GM23248 (cell line): ENCODE measurements around the gene CERK. TPM values are rescaled to one million over a fixed set of nuclear protein-coding genes. Genes with fewer than 3 reads are reported as not detected.
A peak's percentile ranks its signal among the peaks of the same experiment; 100 is the strongest.

ENCODE experiments used
- DNase-seq: peaks from one replicate; pipeline ENCODE4 v3.0.0-alpha.2; 2015
- H2AFZ ChIP-seq: fragments of 200-600 bp; sonication (generic); 2 replicates; pipeline ENCODE4 v1.6.1; 2016; ENCODE audit warnings: antibody characterized with exemption
- H3F3A ChIP-seq: fragments of 200-600 bp; sonication (generic); 2 replicates; pipeline ENCODE4 v1.6.1; 2016; ENCODE audit warnings: mild to moderate bottlenecking, antibody characterized with exemption, mixed run types; ENCODE audit not compliant: insufficient read depth
- H3K27ac ChIP-seq: fragments of 200-600 bp; sonication (generic); 2 replicates; pipeline ENCODE4 v1.5.1; 2016; ENCODE audit warnings: mild to moderate bottlenecking
- H3K27me3 ChIP-seq: fragments of 200-600 bp; sonication (generic); replicated peaks from 2 replicates; pipeline ENCODE4 v1.6.1; 2016; ENCODE audit warnings: mild to moderate bottlenecking; ENCODE audit not compliant: insufficient read depth
- H3K36me3 ChIP-seq: fragments of 200-600 bp; sonication (generic); 2 replicates; pipeline ENCODE4 v1.6.1; 2016; ENCODE audit warnings: low read depth, mild to moderate bottlenecking
- H3K4me1 ChIP-seq: fragments of 200-600 bp; sonication (generic); 2 replicates; pipeline ENCODE4 v1.6.1; 2016; ENCODE audit warnings: mild to moderate bottlenecking; ENCODE audit not compliant: insufficient read depth
- H3K4me2 ChIP-seq: fragments of 200-600 bp; sonication (generic); one replicate; pipeline ENCODE4 v1.6.1; 2016; ENCODE audit warnings: mild to moderate bottlenecking; ENCODE audit not compliant: unreplicated experiment
- H3K4me3 ChIP-seq: fragments of 200-600 bp; sonication (generic); 2 replicates; pipeline ENCODE4 v1.5.1; 2016; ENCODE audit warnings: mild to moderate bottlenecking
- H3K79me2 ChIP-seq: fragments of 200-600 bp; sonication (generic); 2 replicates; pipeline ENCODE4 v1.6.1; 2016; ENCODE audit warnings: mild to moderate bottlenecking; ENCODE audit not compliant: insufficient read depth
- H3K9ac ChIP-seq: fragments of 200-600 bp; sonication (generic); 2 replicates; pipeline ENCODE4 v1.6.1; 2016; ENCODE audit warnings: mild to moderate bottlenecking
- H3K9me2 ChIP-seq: fragments of 200-600 bp; sonication (generic); 2 replicates; pipeline ENCODE4 v1.6.1; 2016; ENCODE audit warnings: mixed run types, mild to moderate bottlenecking, moderate library complexity; ENCODE audit not compliant: insufficient read depth
- H3K9me3 ChIP-seq: fragments of 200-600 bp; sonication (generic); one replicate; pipeline ENCODE4 v1.6.1; 2017; ENCODE audit warnings: low read depth
- H4K20me1 ChIP-seq: fragments of 200-600 bp; sonication (generic); 2 replicates; pipeline ENCODE4 v1.6.0; 2016; ENCODE audit not compliant: insufficient read depth
- EZH2 ChIP-seq: fragments of 200-600 bp; sonication (generic); IDR thresholded peaks from 2 replicates; pipeline ENCODE4 v1.6.1; 2018; ENCODE audit warnings: antibody characterized with exemption, mild to moderate bottlenecking; ENCODE audit not compliant: insufficient read depth, poor library complexity, severe bottlenecking
- EZH2phosphoT487 ChIP-seq: fragments of 200-600 bp; sonication (generic); IDR thresholded peaks from 2 replicates; pipeline ENCODE4 v1.6.1; 2018; ENCODE audit warnings: antibody characterized with exemption, moderate library complexity, mild to moderate bottlenecking, low read depth; ENCODE audit not compliant: insufficient read depth
- WGBS, 2 experiments: methylation state at CpG; one replicate each; pipeline ENCODE4 v1.1.6; 2015 to 2017; ENCODE audit warnings: low lambda C conversion rate in 2 of 2, low coverage in 1 of 2; ENCODE audit errors: missing lambda C conversion rate in 2 of 2; 5-methylcytosine and 5-hydroxymethylcytosine counted together
- in situ Hi-C: fragments of 300-500 bp; cut with MboI; formaldehyde crosslinking; loops from 2 replicates; pipeline ENCODE4 v1.15.0; 2020
- polyA plus RNA-seq: library from polyadenylated mRNA; unstranded; fragments of >200 nt; fragmentation: Nextera tagmentation; extraction: Ambion mirVana; gene quantifications from 2 replicates; pipeline ENCODE4 v1.2.1, GENCODE V29; 2016
- total RNA-seq: library from RNA; depleted of rRNA; stranded (reverse); fragments of >200 nt; shearing (Covaris generic); gene quantifications from 2 replicates; pipeline ENCODE4 v1.2.3, GENCODE V29; 2014

Gene CERK
- total and polyA plus RNA-seq, 2 experiments from 2014 or later, result 25.3 to 45.4 TPM

DNA sequence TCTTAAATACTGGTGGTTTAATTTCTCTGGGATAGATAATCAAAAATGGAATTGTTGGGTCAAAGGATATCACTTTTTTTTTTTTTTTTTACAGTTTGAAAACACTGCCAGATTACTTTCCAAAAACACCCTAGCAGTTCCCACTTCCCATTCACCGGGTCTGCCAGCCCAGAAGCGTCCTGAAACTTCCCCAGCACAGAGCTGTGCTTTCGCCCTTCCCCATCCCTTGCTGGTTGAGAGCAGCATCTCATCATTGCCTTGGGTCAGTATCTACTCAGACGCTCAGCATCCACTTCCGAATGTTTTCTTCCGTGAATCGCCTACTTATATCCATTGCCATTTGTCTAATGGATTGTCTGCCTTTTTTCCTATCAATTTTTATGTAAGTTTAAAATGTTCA lies 5.5 kb downstream of the CERK start:
- H3K27me3 ChIP-seq, result no peaks in the 10 kb centered on the region
- H3K4me2 ChIP-seq, result no peak overlapping the region
- H3K4me1 ChIP-seq, result peaks cover 15% of the 10 kb centered on the region
- 84 to 87% methylated on average over 7 of the region's 7 CpGs for WGBS, 2 experiments
- no peaks in the 10 kb centered on the region for H4K20me1 ChIP-seq
- no peaks in the 10 kb centered on the region for H3K9me3 ChIP-seq
- H3F3A ChIP-seq, result no peaks in the 10 kb centered on the region
- no peak overlapping the region for H3K9ac ChIP-seq
- DNase-seq, result no peak
- no peak overlapping the region for H3K4me3 ChIP-seq
- H3K9me2 ChIP-seq, result no peaks in the 10 kb centered on the region
- H3K36me3 ChIP-seq, result no peaks in the 10 kb centered on the region
- peaks cover 98% of the 10 kb centered on the region for H3K79me2 ChIP-seq
- no peak overlapping the region for H3K27ac ChIP-seq
- no peak overlapping the region for H2AFZ ChIP-seq
- in situ Hi-C loops, result no loop called here
- TF ChIP-seq EZH2, result no peak
- TF ChIP-seq EZH2phosphoT487, result no peak

DNA sequence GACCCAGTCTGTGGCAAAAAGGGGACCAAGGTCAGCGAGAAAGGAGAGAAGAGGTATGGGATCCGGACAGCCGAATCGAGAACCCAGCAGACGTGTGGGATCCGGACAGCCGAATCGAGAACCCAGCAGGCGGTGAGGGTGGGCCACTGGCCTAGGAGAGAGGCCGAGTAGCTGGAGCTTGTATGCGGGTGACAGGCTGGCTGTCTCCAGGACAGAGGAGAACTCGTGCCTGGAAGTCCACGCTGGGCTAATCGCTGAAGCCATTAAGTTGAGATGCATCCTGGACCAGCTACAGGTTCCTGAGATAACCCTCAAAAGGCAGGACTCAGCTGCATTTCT lies 6.0 kb downstream of the CERK start:
- Histone ChIP-seq H3K9ac (no peak overlapping the region), H3K4me3 (no peak overlapping the region), H3K4me2 (no peak overlapping the region), H3K79me2 (peaks cover 98% of the 10 kb centered on the region), H3K27ac (no peak overlapping the region), H3K27me3 (no peaks in the 10 kb centered on the region), H3F3A (no peaks in the 10 kb centered on the region), H2AFZ (no peak overlapping the region), H3K9me3 (no peaks in the 10 kb centered on the region), H3K36me3 (no peaks in the 10 kb centered on the region), H3K9me2 (no peaks in the 10 kb centered on the region), H4K20me1 (no peaks in the 10 kb centered on the region), H3K4me1 (peaks cover 13% of the 10 kb centered on the region)
- in situ Hi-C loops, result no loop called here
- no peak for TF ChIP-seq EZH2phosphoT487
- TF ChIP-seq EZH2, result no peak
- no peak for DNase-seq
- WGBS, 2 experiments, result 91 to 92% methylated on average over 14 of the region's 14 CpGs

DNA sequence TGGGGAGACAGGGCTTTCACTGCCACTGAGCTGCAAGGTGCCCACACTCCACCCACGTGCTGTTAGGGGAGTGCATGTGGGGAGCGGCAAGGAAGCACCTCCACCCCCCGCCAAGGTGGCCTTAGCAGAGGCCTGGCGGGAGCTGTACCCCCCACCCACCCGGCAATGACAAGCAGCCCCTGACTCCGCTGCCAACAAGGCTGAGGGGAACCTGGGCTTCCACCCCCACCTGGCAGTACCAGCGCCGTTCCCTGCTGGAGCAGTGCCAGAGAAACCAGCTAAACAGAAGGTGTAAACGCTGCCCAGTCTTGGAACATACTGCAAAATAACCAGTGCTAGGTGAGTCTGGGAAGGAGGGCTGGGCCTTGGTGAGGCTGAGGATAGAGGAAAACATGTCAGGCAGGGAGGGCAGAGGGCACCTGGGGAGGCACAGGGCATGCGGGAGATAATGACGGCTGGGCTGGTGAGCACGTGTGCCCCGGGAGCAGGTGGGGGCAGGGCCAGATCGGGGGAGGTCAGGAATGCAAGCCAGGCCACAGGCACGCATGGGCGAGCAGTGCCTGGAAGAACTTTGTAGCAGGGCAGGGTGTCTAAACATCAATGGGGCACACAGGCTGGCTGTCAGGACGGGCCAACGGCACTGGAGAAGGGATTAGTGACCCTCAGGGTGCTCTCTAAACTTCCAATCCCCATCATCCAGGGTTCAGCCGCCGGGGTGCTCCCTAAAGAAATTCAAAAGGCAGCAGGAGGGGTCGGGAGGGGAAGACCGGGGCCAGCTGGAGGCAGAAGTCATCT lies 6.6 kb downstream of the CERK start:
- Histone ChIP-seq H3K4me1 (peaks cover 7% of the 10 kb centered on the region), H3K36me3 (no peaks in the 10 kb centered on the region), H3F3A (no peaks in the 10 kb centered on the region), H3K4me2 (no peak overlapping the region), H3K4me3 (no peak overlapping the region), H3K9ac (no peak overlapping the region), H3K9me3 (no peaks in the 10 kb centered on the region), H3K9me2 (no peaks in the 10 kb centered on the region), H3K27ac (no peak overlapping the region), H3K27me3 (no peaks in the 10 kb centered on the region), H2AFZ (no peak overlapping the region), H4K20me1 (no peaks in the 10 kb centered on the region), H3K79me2 (peaks cover 98% of the 10 kb centered on the region)
- WGBS, 2 experiments, result 67 to 68% methylated on average over 19 to 20 of the region's 22 CpGs
- DNase-seq, result peak; percentile 33
- TF ChIP-seq EZH2phosphoT487, result no peak
- no peak for TF ChIP-seq EZH2
- in situ Hi-C loops, result no loop called here

DNA sequence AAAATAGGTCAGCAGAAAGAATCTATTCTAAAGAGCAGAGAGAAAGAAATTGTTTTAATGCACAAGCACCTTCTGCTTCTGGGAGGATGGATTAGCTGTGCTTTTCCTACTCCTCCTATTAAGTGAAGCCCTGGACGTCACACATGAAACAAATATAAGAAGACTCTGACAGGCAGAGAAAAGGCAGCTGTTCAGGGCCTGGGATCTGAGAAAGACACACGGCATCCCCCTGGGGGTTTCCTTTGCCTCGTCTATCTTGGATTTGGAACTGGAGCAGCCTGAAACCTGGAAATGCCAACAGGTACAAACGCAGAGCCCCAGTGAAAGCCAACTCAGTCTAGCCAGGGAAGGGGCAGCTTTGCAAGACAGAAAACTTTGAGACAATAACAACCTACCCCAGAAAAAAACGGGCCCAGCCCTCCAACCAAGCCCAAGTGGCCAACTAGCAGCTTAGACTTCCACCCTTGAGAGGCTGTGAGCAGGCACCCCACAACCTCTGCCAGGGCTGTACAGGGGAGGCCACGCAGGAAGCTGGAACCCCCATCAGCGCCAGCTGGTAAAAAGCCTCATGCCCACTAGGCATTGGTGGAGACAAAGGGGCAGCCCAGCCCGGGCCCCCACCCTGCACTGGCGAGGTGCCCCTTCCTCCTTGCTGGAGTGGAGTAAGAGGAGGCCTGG lies 7.3 kb downstream of the CERK start:
- Histone ChIP-seq H3F3A (no peaks in the 10 kb centered on the region), H3K27ac (no peak overlapping the region), H3K9me3 (no peaks in the 10 kb centered on the region), H2AFZ (no peak overlapping the region), H3K4me1 (0 out of 2 replicates have a peak, but pooled peaks cover 4% of the 10 kb centered on the region), H3K36me3 (no peaks in the 10 kb centered on the region), H3K27me3 (no peaks in the 10 kb centered on the region), H3K9me2 (no peaks in the 10 kb centered on the region), H3K79me2 (peaks cover 98% of the 10 kb centered on the region), H3K4me3 (no peak overlapping the region), H3K9ac (no peak overlapping the region), H3K4me2 (no peak overlapping the region), H4K20me1 (no peaks in the 10 kb centered on the region)
- DNase-seq, result no peak
- 64 to 65% methylated on average over 9 of the region's 9 CpGs for WGBS, 2 experiments
- TF ChIP-seq EZH2 (no peak), EZH2phosphoT487 (no peak)
- in situ Hi-C loops, result no loop called here
